Measurements from ENCODE around the gene CLEC5A. TPM values are rescaled to one million over a fixed set of nuclear protein-coding genes. Genes with fewer than 3 reads are reported as not detected.

CLEC5A gene
- polyA plus RNA-seq, 3 donors: 9.6 to 15.2 (median 10.0) TPM

DNA sequence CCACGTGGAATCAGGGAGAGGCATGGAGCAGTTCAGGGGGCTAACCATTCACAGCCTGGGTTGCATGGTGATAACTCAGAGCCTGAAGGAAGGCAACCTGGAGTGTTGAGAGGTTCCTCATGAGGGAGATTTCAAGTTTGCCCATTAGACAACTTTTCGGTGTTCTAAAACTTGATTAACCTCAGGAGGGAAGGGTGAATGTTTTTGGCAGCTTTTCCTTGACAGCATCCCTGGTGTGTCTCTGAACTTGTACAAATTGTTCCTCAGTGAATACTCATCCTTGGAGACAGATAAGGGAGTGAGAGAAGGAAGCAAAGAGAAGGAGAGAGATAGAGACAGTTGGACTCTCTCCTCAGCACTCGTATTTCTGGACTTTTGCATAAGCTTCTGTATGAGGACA is 30.7 kb downstream of the CLEC5A start, which contains the start of gene OR9A4:
TSS of gene OR9A4 (plus strand) at position 301 of the 400 bp plus-strand sequence. CDS start 2,477 bp downstream, outside the sequence.
- no peaks in the 10 kb centered on the region for H4K20me1 ChIP-seq (ENCODE audit: insufficient read depth, low read length)
- H3K4me1 Mint-ChIP-seq: peaks cover 19% of the 10 kb centered on the region
- DNase-seq: no peak
- H3K4me2 ChIP-seq (replicated peaks; ENCODE audit: extremely low read depth, low read length, poor library complexity, severe bottlenecking): no peak within 1 kb of the TSS
- no peak within 1 kb of the TSS for H3K27ac ChIP-seq (ENCODE audit: low read depth in 1 of 2, low read length in 2 of 2)
- no peaks in the 10 kb centered on the region for H3K9me3 ChIP-seq (replicated peaks in 1 of 2; ENCODE audit: control insufficient read depth in 1 of 2, insufficient read depth in 1 of 2, low read length in 2 of 2)
- no peak within 1 kb of the TSS for H3K27ac Mint-ChIP-seq
- 92% methylated on average over 3 of the region's 3 CpGs for WGBS (ENCODE audit: insufficient coverage)
- intact Hi-C loops (cut with micrococcal nuclease): no loop called here
- no peak within 1 kb of the TSS for H3K9ac ChIP-seq (ENCODE audit: insufficient read depth, low read length, poor library complexity, severe bottlenecking)
- no peaks in the 10 kb centered on the region for H3K36me3 ChIP-seq (replicated peaks in 1 of 2; ENCODE audit: control insufficient read depth in 1 of 2, insufficient read depth in 2 of 2, low read length in 2 of 2)
- no peaks in the 10 kb centered on the region for H3K79me2 ChIP-seq (ENCODE audit: insufficient read depth, low read length)
- no peak within 1 kb of the TSS for H3K4me3 ChIP-seq (replicated peaks in 1 of 3; ENCODE audit: low read depth in 2 of 3, low read length in 3 of 3)
- H3K9me3 Mint-ChIP-seq: peaks cover 0 to 12% (median 5%) of the 10 kb centered on the region in 7 donors
- H3K4me3 Mint-ChIP-seq: no peak within 1 kb of the TSS
- peaks cover 13 to 15% of the 10 kb centered on the region in 2 donors for H3K4me1 ChIP-seq (ENCODE audit: control insufficient read depth in 1 of 2, insufficient read depth in 2 of 2, low read length in 2 of 2)
- no peaks in the 10 kb centered on the region for H3K27me3 ChIP-seq (ENCODE audit: control insufficient read depth in 2 of 2, insufficient read depth in 2 of 2, low read length in 2 of 2)
- peaks cover 0 to 3% (median 2%) of the 10 kb centered on the region in 3 donors for H3K27me3 Mint-ChIP-seq (ENCODE audit: low read depth in 3 of 3)
- no peaks in the 10 kb centered on the region for H3K36me3 Mint-ChIP-seq
- H2AFZ ChIP-seq (ENCODE audit: insufficient read depth, low read depth, low read length, poor library complexity, severe bottlenecking): no peak within 1 kb of the TSS
- TF ChIP-seq, protein P1, sequence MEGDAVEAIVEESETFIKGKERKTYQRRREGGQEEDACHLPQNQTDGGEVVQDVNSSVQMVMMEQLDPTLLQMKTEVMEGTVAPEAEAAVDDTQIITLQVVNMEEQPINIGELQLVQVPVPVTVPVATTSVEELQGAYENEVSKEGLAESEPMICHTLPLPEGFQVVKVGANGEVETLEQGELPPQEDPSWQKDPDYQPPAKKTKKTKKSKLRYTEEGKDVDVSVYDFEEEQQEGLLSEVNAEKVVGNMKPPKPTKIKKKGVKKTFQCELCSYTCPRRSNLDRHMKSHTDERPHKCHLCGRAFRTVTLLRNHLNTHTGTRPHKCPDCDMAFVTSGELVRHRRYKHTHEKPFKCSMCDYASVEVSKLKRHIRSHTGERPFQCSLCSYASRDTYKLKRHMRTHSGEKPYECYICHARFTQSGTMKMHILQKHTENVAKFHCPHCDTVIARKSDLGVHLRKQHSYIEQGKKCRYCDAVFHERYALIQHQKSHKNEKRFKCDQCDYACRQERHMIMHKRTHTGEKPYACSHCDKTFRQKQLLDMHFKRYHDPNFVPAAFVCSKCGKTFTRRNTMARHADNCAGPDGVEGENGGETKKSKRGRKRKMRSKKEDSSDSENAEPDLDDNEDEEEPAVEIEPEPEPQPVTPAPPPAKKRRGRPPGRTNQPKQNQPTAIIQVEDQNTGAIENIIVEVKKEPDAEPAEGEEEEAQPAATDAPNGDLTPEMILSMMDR (IDR thresholded peaks at IDR 0.05): no peak

DNA sequence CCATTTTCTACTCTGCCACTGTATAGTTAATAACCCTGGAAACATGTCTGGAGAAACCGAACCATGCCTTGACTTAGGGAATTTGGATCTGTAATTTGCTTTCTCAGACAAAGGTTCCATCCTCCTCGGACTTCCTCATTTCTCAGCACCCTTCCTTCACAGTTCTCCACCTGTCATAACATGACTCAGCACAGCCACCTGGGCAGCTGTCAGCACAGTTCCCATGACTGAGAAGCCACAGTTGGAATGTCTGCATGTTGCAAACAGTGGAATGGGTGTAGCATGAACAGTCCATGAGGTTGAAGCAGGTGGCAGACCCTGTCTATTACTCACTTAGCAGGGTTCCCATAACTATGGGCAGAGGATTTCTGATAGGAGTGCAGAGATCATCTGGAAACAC is 31.2 kb downstream of the CLEC5A start:
- peak; percentile 13 to 59 (median 20) for DNase-seq
- Mint-ChIP-seq H3K27me3 (ENCODE audit: low read depth in 3 of 3) (peaks cover 0 to 3% (median 2%) of the 10 kb centered on the region in 3 donors), H3K4me3 (no peak overlapping the region), H3K4me1 (peaks cover 25% of the 10 kb centered on the region), H3K36me3 (no peaks in the 10 kb centered on the region), H3K27ac (no peak overlapping the region), H3K9me3 (peaks cover 0 to 12% (median 5%) of the 10 kb centered on the region in 7 donors)
- no peaks in the 10 kb centered on the region for H4K20me1 ChIP-seq (ENCODE audit: insufficient read depth, low read length)
- no peaks in the 10 kb centered on the region for H3K79me2 ChIP-seq (ENCODE audit: insufficient read depth, low read length)
- H3K4me2 ChIP-seq (replicated peaks; ENCODE audit: extremely low read depth, low read length, poor library complexity, severe bottlenecking): no peak overlapping the region
- no peaks in the 10 kb centered on the region for H3K36me3 ChIP-seq (replicated peaks in 1 of 2; ENCODE audit: control insufficient read depth in 1 of 2, insufficient read depth in 2 of 2, low read length in 2 of 2)
- intact Hi-C loops (cut with micrococcal nuclease): no loop called here
- peaks cover 19 to 21% of the 10 kb centered on the region in 2 donors for H3K4me1 ChIP-seq (ENCODE audit: control insufficient read depth in 1 of 2, insufficient read depth in 2 of 2, low read length in 2 of 2)
- H3K9me3 ChIP-seq (replicated peaks in 1 of 2; ENCODE audit: control insufficient read depth in 1 of 2, insufficient read depth in 1 of 2, low read length in 2 of 2): no peaks in the 10 kb centered on the region
- H3K9ac ChIP-seq (ENCODE audit: insufficient read depth, low read length, poor library complexity, severe bottlenecking): no peak overlapping the region
- H3K27ac ChIP-seq (ENCODE audit: low read depth in 1 of 2, low read length in 2 of 2): no peak overlapping the region
- no peak overlapping the region for H3K4me3 ChIP-seq (replicated peaks in 1 of 3; ENCODE audit: low read depth in 2 of 3, low read length in 3 of 3)
- TF ChIP-seq, protein P1 (IDR thresholded peaks at IDR 0.05): no peak
- no peaks in the 10 kb centered on the region for H3K27me3 ChIP-seq (ENCODE audit: control insufficient read depth in 2 of 2, insufficient read depth in 2 of 2, low read length in 2 of 2)
- WGBS (ENCODE audit: insufficient coverage): 50% methylated on average over 2 of the region's 2 CpGs
- no peak overlapping the region for H2AFZ ChIP-seq (ENCODE audit: insufficient read depth, low read depth, low read length, poor library complexity, severe bottlenecking)
